ENCODE measurements around the gene MAPKBP1. TPM values are rescaled to one million over a fixed set of nuclear protein-coding genes. Genes with fewer than 3 reads are reported as not detected.

MAPKBP1 gene
- polyA plus RNA-seq, 6 donors from 2014 or later, result 1.6 to 5.5 (median 2.2) TPM; not detected in 1

DNA sequence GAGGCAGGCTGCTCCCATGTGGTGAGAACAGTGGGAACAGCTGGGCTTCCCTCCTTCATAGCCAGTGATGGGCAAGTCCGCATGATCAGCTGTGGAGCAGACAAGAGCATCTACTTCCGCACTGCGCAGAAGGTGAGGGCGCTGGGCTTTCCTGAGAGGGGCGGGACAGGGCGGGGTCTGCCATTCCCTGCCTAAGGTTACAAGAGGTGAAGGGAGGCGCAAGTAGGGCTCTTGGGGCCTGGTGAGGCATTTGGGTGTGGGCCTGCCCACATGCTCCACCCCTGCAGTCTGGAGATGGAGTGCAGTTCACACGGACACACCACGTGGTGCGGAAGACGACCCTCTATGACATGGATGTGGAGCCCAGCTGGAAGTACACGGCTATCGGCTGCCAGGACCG is 43.0 kb downstream of the MAPKBP1 start:
- Mint-ChIP-seq H3K36me3 (peaks cover 14 to 16% of the 10 kb centered on the region in 2 donors), H3K4me1 (no peaks in the 10 kb centered on the region)

GRCh38 chr15:41817781-41818180 is 43.5 kb downstream of the MAPKBP1 start:
- Mint-ChIP-seq H3K4me3 (no peak overlapping the region), H3K9me3 (no peaks in the 10 kb centered on the region), H3K27me3 (no peaks in the 10 kb centered on the region), H3K36me3 (peaks cover 14 to 16% of the 10 kb centered on the region in 2 donors), H3K4me1 (no peaks in the 10 kb centered on the region), H3K27ac (no peak overlapping the region)
- DNase-seq (no peak), ATAC-seq (ENCODE audit: low read depth in 2 of 2) (no peak)

More for the DNA sequence above, 43.0 kb downstream of the MAPKBP1 start:
- H3K9me3 Mint-ChIP-seq, result no peaks in the 10 kb centered on the region
- H3K27ac Mint-ChIP-seq, result peak overlapping the region in 1 of 6 donors; percentile 82
- DNase-seq, result no peak
- H3K27me3 Mint-ChIP-seq, result no peaks in the 10 kb centered on the region
- no peak overlapping the region for H3K4me3 Mint-ChIP-seq
- no peak for ATAC-seq (ENCODE audit: low read depth in 2 of 2)

GRCh38 chr15:41819455-41820050 is 45.3 kb downstream of the MAPKBP1 start:
- no peak overlapping the region for H3K27ac Mint-ChIP-seq
- no peak for ATAC-seq (ENCODE audit: low read depth in 2 of 2)

GRCh38 chr15:41820791-41821423 is 46.6 kb downstream of the MAPKBP1 start:
- peaks cover 2 to 14% of the 10 kb centered on the region in 2 donors for H3K36me3 Mint-ChIP-seq
- no peak overlapping the region for H3K4me3 Mint-ChIP-seq

More at GRCh38 chr15:41819455-41820050, 45.3 kb downstream of the MAPKBP1 start:
- DNase-seq, result no peak
- H3K4me3 Mint-ChIP-seq, result no peak overlapping the region
- H3K9me3 Mint-ChIP-seq, result no peaks in the 10 kb centered on the region
- H3K4me1 Mint-ChIP-seq, result no peaks in the 10 kb centered on the region
- H3K36me3 Mint-ChIP-seq, result peaks cover 6 to 14% of the 10 kb centered on the region in 2 donors
- no peaks in the 10 kb centered on the region for H3K27me3 Mint-ChIP-seq

GRCh38 chr15:41821831-41822230 is 47.5 kb downstream of the MAPKBP1 start:
- DNase-seq, result no peak
- H3K27ac Mint-ChIP-seq, result no peak overlapping the region
- no peaks in the 10 kb centered on the region for H3K27me3 Mint-ChIP-seq
- H3K36me3 Mint-ChIP-seq, result peaks cover 0 to 14% of the 10 kb centered on the region in 2 donors
- no peaks in the 10 kb centered on the region for H3K9me3 Mint-ChIP-seq
- H3K4me3 Mint-ChIP-seq, result no peak overlapping the region
- ATAC-seq (ENCODE audit: low read depth in 2 of 2), result no peak
- peaks cover 0 to 4% (median 2%) of the 10 kb centered on the region in 3 donors for H3K4me1 Mint-ChIP-seq

More at GRCh38 chr15:41820791-41821423, 46.6 kb downstream of the MAPKBP1 start:
- H3K4me1 Mint-ChIP-seq, result no peaks in the 10 kb centered on the region
- ATAC-seq (ENCODE audit: low read depth in 2 of 2) (no peak), DNase-seq (no peak)
- H3K27ac Mint-ChIP-seq, result peak overlapping the region in 1 of 6 donors; percentile 44
- H3K9me3 Mint-ChIP-seq, result no peaks in the 10 kb centered on the region
- no peaks in the 10 kb centered on the region for H3K27me3 Mint-ChIP-seq

DNA sequence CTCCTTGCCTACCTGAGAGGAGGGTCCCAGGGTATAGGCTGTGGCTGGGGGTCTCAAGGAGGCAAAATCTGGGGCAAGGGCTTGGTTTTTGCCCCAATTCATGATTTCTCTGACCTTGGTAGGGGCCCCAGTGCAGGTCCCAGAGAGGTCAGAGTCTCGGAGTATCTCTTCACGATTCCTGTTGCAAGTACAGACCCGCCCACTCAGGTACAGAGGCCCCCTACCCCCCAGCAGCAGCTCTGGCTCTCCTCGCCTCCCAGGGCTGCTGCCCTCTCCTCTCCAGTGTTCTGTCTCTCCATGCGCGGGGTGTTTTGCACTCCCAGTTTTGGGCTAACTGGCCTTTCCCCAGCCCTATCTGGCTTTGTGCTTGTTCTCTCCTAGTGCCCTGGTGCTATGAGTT is 48.2 kb downstream of the MAPKBP1 start:
- no peak for ATAC-seq (ENCODE audit: low read depth in 2 of 2)
- no peak overlapping the region for H3K4me3 Mint-ChIP-seq
- no peaks in the 10 kb centered on the region for H3K27me3 Mint-ChIP-seq
- peaks cover 0 to 4% (median 2%) of the 10 kb centered on the region in 3 donors for H3K4me1 Mint-ChIP-seq
- DNase-seq, result no peak
- peaks cover 0 to 14% of the 10 kb centered on the region in 2 donors for H3K36me3 Mint-ChIP-seq
- H3K27ac Mint-ChIP-seq, result no peak overlapping the region
- H3K9me3 Mint-ChIP-seq, result no peaks in the 10 kb centered on the region

DNA sequence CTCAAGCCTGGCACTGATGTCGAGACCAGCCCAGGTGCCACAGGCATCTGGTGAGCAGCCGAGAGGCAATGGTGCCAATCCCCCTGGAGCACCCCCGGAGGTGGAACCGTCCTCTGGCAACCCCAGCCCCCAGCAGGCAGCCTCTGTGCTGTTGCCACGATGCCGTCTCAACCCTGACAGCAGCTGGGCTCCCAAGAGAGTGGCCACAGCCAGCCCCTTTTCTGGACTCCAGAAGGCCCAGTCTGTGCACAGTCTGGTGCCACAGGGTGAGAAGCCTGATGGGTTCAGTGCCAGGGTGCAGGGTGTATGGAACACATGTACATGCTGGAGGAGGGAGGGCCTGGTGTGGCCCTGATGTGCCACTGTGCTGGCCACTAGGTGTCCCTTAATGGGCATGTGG is 48.7 kb downstream of the MAPKBP1 start:
- ATAC-seq (ENCODE audit: low read depth in 2 of 2) (no peak), DNase-seq (no peak)
- H3K27me3 Mint-ChIP-seq, result no peaks in the 10 kb centered on the region
- H3K9me3 Mint-ChIP-seq, result no peaks in the 10 kb centered on the region
- no peak overlapping the region for H3K4me3 Mint-ChIP-seq
- peaks cover 0 to 7% (median 6%) of the 10 kb centered on the region in 3 donors for H3K4me1 Mint-ChIP-seq
- H3K36me3 Mint-ChIP-seq, result peaks cover 0 to 14% of the 10 kb centered on the region in 2 donors
- no peak overlapping the region for H3K27ac Mint-ChIP-seq

DNA sequence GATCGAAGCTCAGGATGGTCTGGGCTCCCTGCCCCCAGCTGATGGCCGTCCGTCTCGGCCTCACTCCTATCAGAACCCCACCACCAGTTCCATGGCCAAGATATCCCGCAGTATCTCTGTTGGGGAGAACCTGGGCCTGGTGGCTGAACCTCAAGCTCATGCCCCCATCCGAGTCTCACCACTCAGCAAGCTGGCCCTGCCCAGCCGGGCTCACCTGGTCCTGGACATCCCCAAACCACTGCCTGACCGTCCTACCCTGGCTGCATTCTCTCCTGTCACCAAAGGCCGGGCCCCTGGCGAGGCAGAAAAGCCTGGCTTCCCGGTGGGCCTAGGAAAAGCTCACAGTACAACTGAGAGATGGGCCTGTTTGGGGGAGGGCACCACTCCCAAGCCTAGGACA is 49.2 kb downstream of the MAPKBP1 start:
- Mint-ChIP-seq H3K36me3 (peaks cover 0 to 14% of the 10 kb centered on the region in 2 donors), H3K4me3 (no peak overlapping the region), H3K4me1 (peaks cover 3 to 10% (median 10%) of the 10 kb centered on the region in 3 donors), H3K27me3 (no peaks in the 10 kb centered on the region), H3K27ac (no peak overlapping the region), H3K9me3 (no peaks in the 10 kb centered on the region)
- ATAC-seq (ENCODE audit: low read depth in 2 of 2) (no peak), DNase-seq (no peak)

DNA sequence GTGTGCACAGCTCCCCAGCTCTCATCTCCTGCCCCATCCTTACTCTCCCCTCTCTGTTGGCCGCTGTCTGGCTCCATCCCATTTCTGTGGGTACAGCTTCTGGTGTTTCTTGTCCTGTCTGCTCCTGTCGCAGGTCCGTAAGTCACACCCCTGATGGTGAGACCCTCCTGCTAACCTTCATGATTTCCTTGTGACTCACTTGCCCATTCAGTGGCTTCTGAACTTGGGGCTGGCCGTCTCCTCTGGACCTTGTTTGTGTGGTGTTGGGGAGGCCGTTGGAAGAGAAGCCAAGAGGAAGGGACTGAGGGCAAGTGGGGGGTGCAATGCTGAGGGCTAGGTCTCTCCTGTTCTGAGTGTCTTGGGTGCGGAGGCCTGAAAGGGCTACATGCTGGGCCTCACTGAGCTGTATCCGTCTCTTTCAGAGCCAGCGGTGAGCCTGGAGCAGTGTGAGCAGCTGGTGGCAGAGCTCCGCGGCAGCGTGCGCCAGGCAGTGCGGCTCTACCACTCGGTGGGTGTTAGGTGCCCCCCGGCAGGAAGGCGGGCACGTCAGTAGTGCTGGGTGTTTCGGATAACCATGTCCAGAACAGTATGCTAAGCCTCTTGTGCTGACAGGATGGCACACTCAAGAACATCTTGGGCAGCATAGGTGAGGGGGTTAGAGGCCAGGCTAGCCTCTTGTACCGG is 49.9 kb downstream of the MAPKBP1 start:
- Mint-ChIP-seq H3K27ac (peak overlapping the region in 1 of 6 donors; percentile 57), H3K9me3 (no peaks in the 10 kb centered on the region), H3K36me3 (peaks cover 0 to 7% of the 10 kb centered on the region in 2 donors), H3K4me1 (peaks cover 9 to 17% (median 17%) of the 10 kb centered on the region in 3 donors), H3K27me3 (no peaks in the 10 kb centered on the region), H3K4me3 (peak overlapping the region in 1 of 8 donors; percentile 45)
- ATAC-seq (ENCODE audit: low read depth in 2 of 2) (no peak), DNase-seq (no peak)

DNA sequence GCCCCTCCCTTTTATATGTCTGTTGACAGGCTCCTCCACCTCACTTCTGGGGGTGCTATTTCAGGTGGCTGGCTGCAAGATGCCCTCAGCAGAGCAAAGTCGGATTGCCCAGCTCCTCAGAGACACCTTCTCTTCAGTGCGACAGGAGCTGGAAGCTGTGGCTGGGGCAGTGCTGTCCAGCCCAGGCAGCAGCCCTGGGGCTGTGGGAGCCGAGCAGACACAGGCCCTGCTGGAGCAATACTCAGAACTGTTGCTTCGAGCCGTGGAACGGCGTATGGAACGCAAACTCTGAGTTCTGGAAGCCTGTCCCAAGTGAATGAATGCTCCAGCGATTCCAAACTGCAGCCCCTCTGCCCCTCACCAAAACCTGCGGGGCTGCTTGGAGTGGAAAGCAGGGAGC is 50.9 kb downstream of the MAPKBP1 start:
- no peaks in the 10 kb centered on the region for H3K27me3 Mint-ChIP-seq
- H3K27ac Mint-ChIP-seq, result peak overlapping the region in 1 of 6 donors; percentile 89
- H3K4me3 Mint-ChIP-seq, result peak overlapping the region in 2 of 8 donors; percentile 9 to 45
- no peaks in the 10 kb centered on the region for H3K36me3 Mint-ChIP-seq
- peaks cover 9 to 24% (median 19%) of the 10 kb centered on the region in 3 donors for H3K4me1 Mint-ChIP-seq
- ATAC-seq (ENCODE audit: low read depth in 2 of 2) (no peak), DNase-seq (no peak)
- H3K9me3 Mint-ChIP-seq, result no peaks in the 10 kb centered on the region

GRCh38 chr15:41825572-41826535 is 51.6 kb downstream of the MAPKBP1 start:
- peak overlapping the region in 3 of 6 donors; percentile 31 to 89 (median 67) for H3K27ac Mint-ChIP-seq
- H3K27me3 Mint-ChIP-seq, result no peaks in the 10 kb centered on the region
- ATAC-seq (ENCODE audit: low read depth in 2 of 2), result no peak
- H3K4me1 Mint-ChIP-seq, result peaks cover 9 to 24% (median 19%) of the 10 kb centered on the region in 3 donors
- no peaks in the 10 kb centered on the region for H3K9me3 Mint-ChIP-seq
- peak overlapping the region in 7 of 8 donors; percentile 49 to 98 (median 94) for H3K4me3 Mint-ChIP-seq
- no peaks in the 10 kb centered on the region for H3K36me3 Mint-ChIP-seq
- DNase-seq, result no peak

- DNase-seq, result no peak
- Mint-ChIP-seq H3K4me3 (peak overlapping the region; percentile 83 to 98 (median 94)), H3K36me3 (no peaks in the 10 kb centered on the region), H3K27me3 (no peaks in the 10 kb centered on the region), H3K9me3 (no peaks in the 10 kb centered on the region), H3K4me1 (peaks cover 15 to 36% (median 23%) of the 10 kb centered on the region in 3 donors), H3K27ac (peak overlapping the region; percentile 49 to 95 (median 89))
- peak; percentile 17 to 25 for ATAC-seq (ENCODE audit: low read depth in 2 of 2)
Measured at GRCh38 chr15:41827290-41827879, 53.1 kb downstream of the MAPKBP1 start.

Data from naive B cell (primary cell).